NCI-H1436 (cell line): ENCODE results near the gene LMCD1.
"Not testable (repeated sequence)": the region's sequence is repeated elsewhere in the genome, so short reads cannot be mapped to it uniquely, and the experiment has no call there.

Source experiments
- DNase-seq: peaks from one replicate; lab custom pipeline; 2025; lab: John Stamatoyannopoulos, UW

Gene LMCD1

DNA sequence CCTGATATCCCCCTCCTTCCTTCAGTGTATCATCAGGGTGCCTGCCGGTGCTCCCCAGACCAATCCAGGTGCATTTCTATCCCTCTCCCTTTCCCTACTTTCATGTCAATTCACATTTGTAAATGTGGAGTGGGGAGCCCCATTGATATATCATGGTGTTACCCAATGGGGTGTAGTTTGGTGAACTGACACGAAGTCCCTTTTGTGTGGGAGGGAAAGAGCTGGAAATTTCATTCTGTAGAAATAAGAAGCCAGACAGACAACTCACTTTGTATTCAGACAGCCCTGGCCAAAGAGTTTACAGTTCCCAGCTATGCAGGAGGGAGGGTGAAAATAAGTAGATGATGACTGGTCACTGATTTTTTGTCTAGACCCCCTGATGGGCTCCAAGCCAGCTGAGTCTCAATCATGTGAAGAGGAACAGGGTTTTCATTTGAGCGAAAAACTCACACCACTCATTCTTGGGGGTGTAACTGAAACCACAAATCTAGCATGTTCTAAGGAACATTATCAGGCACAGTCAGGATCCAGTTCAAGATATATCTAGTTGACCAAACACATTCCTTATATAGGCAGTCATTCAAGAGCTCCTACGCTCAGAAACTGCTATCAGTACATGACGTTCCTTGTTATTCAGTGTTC, 58.9 kb downstream of the LMCD1 start:
- DNase-seq = no peak

DNA sequence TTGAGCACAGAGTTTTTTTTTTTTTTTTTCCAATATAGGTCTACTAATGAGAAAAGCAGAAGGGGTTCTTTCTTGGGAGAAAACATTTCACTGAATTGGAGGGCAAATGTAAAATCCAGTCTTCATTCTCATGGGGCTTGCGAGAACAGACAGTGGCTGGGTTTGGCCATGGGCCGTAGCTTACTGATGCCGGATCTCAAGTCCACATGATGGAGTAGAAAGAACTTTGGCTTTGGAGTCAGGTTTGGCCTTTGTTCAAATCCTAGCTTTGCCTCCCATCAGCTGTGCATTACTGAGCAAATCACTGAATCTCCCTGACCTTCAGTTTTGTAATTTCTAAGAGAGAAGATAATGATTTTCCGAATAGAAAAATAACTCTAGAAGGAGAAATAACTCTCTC, 59.7 kb downstream of the LMCD1 start:
- no peak for DNase-seq

DNA sequence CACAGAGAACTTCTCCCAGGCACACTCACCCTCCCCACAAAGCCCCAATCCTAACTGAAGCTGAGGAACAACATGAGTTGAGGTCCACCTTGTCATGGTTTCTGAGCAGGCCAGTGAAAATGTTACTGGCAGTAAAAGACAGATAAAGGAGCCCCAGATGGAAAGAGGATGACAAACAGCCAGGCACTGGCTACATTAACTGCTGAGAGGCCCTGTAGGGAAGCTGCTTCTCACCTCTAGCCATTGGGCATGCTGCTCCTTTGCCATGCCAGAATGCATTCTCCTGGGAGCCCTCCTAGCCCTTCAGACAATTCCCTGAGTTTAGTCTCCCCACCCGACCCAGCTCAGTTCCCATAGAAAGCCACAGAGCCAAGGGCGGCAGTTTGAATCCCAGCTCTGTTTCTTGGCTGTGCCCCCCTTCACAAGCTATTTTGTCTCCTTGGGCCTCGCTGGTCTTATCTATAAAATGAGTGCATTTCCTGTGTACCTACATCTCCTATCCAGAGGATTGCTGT, 60.5 kb downstream of the LMCD1 start:
- no peak for DNase-seq

GRCh38 chr3:8563146-8563545, 61.5 kb downstream of the LMCD1 start:
- DNase-seq = no peak

- no peak for DNase-seq
Observed at GRCh38 chr3:8563597-8563996, 62.0 kb downstream of the LMCD1 start.

DNA sequence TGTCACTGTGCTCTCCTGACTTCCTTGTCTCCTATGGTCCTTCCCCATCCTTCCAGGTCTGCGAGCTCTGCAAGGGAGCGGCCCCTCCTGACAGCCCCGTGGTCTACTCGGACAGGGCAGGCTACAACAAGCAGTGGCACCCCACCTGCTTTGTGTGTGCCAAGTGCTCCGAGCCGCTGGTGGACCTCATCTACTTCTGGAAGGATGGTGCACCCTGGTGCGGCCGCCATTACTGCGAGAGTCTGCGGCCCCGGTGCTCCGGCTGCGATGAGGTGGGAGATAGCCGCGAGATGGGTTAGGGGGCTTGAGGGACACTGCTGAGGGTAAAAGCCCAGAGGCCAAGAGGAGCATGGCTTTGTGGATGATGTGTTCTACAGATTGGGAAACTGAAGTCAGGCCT, 63.8 kb downstream of the LMCD1 start:
- no peak for DNase-seq

DNA sequence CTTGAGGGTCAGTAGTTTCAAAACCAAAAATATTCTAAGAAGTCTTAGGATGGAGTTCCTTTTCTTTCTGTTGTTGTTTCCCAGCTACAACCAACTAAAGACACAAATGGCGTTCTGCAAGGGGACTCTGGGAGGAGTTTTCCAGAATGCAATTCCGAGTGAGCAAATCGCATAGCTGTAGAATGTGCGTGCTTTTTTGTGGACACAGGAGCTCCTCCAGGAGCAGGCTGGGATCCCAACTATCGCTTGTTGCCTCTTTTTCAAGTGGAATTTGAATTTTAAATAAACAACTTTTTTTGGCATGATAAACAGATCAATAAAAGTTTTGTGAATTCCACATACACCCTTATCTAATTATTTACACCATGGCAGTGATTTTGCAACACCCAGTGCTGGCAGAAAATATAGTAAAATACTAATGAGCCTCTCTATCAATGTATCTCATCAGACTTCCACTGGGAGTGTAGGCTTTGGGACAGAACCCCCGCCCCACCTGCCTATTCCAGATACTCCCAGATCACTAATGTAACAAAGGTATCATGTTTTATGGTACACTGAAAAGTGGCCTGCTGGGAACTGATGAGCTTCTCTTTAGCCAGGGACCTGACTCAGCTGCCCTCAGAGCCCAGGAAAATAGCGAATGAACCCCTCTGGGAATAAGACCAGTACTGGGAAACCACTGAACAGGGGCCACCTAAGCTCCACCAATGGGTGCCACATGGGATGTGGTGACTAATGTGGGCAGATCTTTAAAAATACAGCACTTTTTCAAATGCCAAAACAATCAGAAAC, 66.4 kb downstream of the LMCD1 start:
- no peak for DNase-seq

GRCh38 chr3:8571256-8571655, 69.6 kb downstream of the LMCD1 start:
- no peak for DNase-seq

- no peak for DNase-seq
Observed at GRCh38 chr3:8573342-8573926, 71.8 kb downstream of the LMCD1 start.

- no peak for DNase-seq
Observed at GRCh38 chr3:8574040-8574669, 72.5 kb downstream of the LMCD1 start.

GRCh38 chr3:8574670-8575322, 73.2 kb downstream of the LMCD1 start:
- DNase-seq = no peak

GRCh38 chr3:8575364-8576104, 73.9 kb downstream of the LMCD1 start:
- DNase-seq = no peak

- no peak for DNase-seq
Observed at GRCh38 chr3:8576436-8576835, 74.8 kb downstream of the LMCD1 start.

DNA sequence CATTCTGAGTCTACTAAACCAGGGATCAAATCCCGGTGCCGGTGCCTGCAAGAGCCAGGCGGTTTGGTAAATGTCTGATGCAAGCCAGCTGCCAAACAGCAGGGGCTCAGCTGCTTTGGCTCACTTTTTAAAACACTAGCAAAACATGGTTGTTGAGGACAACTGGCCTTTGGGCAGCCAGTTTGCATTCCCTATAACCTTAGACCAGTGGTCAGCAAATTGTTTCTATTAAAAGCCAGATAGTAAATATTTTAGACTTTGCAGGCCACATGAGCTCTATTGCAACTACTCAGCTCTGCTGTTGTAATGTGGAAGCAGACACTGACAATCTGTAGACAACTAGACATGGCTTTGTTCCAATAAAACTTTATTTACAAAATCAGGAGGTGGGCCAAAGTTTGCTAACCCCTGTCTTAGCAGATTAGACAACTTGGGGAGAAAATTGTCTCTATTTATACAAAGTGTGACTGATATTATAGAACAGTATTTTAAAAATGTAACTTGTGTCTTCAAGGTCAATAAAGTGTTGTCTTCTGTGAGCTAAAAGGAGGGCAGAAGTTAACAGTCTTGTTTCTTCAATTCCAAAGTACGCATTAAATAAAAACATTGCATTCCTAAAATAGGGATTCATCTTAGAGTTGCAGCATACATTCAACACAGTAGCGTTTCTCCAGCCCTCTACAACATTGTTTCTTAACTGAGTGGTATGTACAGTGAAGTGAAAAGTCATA, 75.4 kb downstream of the LMCD1 start:
- no peak for DNase-seq

- no peak for DNase-seq
Observed at GRCh38 chr3:8578282-8578681, 76.7 kb downstream of the LMCD1 start.

GRCh38 chr3:8579096-8579495, 77.5 kb downstream of the LMCD1 start:
- no peak for DNase-seq

- no peak for DNase-seq
Observed at GRCh38 chr3:8579943-8580342, 78.3 kb downstream of the LMCD1 start.

DNA sequence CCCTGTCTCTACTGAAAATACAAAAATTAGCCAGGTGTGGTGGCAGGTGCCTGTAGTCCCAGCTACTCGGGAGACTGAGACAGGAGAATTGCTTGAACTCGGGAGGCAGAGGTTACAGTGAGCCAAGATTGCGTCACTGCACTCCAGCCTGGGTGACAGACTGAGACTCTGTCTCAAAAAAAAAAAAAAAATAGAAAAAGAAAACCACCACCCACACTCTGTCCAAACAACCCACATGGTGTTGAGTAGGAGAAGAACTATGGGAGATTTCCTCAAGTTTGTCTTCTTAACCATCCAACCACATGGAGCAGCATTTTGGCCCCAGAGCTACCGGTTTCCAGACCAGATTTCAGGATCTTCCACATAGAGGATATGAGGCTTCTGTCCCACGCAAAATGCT, 78.8 kb downstream of the LMCD1 start:
- not testable (repeated sequence) for DNase-seq

DNA sequence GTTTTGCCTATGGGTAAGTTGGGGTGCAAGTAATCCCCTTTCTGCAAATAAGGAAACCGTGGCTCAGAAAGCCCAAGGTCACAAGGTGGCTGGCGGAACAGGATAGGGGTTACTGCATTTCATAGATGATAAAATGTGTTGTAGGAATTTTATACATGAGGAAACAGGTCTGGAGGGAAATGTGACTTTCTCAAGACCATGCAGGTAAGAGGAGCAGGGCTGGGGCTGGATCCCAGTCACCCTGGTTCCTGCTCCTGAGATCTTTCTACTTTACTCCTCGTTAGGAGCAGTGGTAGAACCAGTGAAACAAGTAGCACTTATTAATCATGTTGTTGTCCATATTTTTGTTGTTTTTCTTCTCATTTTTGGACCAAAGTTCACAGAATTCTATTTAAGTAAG, 79.8 kb downstream of the LMCD1 start:
- no peak for DNase-seq

- DNase-seq = no peak
Observed at GRCh38 chr3:8581806-8582445, 80.3 kb downstream of the LMCD1 start.
